ENCODE results near the gene CCDC92.

GRCh38 chr12:123948796-123949769, 23.5 kb downstream of the CCDC92 start:
- TF ChIP-seq, protein P1, sequence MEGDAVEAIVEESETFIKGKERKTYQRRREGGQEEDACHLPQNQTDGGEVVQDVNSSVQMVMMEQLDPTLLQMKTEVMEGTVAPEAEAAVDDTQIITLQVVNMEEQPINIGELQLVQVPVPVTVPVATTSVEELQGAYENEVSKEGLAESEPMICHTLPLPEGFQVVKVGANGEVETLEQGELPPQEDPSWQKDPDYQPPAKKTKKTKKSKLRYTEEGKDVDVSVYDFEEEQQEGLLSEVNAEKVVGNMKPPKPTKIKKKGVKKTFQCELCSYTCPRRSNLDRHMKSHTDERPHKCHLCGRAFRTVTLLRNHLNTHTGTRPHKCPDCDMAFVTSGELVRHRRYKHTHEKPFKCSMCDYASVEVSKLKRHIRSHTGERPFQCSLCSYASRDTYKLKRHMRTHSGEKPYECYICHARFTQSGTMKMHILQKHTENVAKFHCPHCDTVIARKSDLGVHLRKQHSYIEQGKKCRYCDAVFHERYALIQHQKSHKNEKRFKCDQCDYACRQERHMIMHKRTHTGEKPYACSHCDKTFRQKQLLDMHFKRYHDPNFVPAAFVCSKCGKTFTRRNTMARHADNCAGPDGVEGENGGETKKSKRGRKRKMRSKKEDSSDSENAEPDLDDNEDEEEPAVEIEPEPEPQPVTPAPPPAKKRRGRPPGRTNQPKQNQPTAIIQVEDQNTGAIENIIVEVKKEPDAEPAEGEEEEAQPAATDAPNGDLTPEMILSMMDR (IDR thresholded peaks at IDR 0.05; ENCODE audit: control extremely low read depth in 1 of 3, insufficient read depth in 1 of 3, low read depth in 1 of 3, low read length in 3 of 3) = no peak
- no peak for TF ChIP-seq BACH1 (IDR thresholded peaks at IDR 0.05; ENCODE audit: low read length)
- no peak for TF ChIP-seq EP300 (IDR thresholded peaks at IDR 0.05; ENCODE audit: borderline replicate concordance in 1 of 2, low read depth in 2 of 2, low read length in 2 of 2)
